SKM-1 treated with dmso at 0.1 percent for 144 hours (cell line): ENCODE results near the gene NDOR1.
"Not testable (repeated sequence)": the region's sequence is repeated elsewhere in the genome, so short reads cannot be mapped to it uniquely, and the experiment has no call there.

Experiments
- DNase-seq: peaks from one replicate; lab custom pipeline; 2025; ENCODE audit not compliant: unreplicated experiment; lab: John Stamatoyannopoulos, UW

NDOR1 gene

DNA sequence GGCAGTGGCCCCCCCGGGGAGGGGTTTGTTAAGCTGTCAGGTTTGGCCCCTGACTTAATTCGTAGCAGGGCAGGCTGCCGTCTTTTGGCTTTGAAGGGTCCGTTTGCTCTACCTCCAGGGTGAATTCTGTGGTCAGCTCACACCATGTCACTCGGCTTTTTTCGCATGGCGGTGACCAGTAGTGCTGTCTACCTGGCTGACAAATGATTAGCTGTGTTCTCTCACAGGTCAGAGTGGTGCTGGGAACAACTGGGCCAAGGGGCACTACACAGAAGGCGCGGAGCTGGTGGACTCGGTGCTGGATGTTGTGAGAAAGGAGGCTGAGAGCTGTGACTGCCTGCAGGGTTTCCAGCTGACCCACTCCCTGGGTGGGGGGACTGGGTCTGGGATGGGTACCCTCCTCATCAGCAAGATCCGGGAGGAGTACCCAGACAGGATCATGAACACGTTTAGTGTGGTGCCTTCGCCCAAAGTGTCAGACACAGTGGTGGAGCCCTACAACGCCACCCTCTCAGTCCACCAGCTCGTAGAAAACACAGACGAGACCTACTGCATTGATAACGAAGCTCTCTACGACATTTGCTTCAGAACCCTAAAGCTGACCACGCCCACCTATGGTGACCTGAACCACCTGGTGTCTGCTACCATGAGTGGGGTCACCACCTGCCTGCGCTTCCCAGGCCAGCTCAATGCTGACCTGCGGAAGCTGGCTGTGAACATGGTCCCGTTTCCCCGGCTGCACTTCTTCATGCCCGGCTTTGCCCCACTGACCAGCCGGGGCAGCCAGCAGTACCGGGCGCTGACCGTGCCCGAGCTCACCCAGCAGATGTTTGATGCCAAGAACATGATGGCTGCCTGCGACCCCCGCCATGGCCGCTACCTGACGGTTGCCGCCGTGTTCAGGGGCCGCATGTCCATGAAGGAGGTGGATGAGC is 37.0 kb downstream of the NDOR1 start:
- no peak for DNase-seq

DNA sequence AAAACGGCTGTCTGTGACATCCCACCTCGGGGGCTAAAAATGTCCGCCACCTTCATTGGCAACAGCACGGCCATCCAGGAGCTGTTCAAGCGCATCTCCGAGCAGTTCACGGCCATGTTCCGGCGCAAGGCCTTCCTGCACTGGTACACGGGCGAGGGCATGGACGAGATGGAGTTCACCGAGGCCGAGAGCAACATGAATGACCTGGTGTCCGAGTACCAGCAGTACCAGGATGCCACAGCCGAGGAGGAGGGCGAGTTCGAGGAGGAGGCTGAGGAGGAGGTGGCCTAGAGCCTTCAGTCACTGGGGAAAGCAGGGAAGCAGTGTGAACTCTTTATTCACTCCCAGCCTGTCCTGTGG is 37.7 kb downstream of the NDOR1 start:
- not testable (repeated sequence) for DNase-seq

DNA sequence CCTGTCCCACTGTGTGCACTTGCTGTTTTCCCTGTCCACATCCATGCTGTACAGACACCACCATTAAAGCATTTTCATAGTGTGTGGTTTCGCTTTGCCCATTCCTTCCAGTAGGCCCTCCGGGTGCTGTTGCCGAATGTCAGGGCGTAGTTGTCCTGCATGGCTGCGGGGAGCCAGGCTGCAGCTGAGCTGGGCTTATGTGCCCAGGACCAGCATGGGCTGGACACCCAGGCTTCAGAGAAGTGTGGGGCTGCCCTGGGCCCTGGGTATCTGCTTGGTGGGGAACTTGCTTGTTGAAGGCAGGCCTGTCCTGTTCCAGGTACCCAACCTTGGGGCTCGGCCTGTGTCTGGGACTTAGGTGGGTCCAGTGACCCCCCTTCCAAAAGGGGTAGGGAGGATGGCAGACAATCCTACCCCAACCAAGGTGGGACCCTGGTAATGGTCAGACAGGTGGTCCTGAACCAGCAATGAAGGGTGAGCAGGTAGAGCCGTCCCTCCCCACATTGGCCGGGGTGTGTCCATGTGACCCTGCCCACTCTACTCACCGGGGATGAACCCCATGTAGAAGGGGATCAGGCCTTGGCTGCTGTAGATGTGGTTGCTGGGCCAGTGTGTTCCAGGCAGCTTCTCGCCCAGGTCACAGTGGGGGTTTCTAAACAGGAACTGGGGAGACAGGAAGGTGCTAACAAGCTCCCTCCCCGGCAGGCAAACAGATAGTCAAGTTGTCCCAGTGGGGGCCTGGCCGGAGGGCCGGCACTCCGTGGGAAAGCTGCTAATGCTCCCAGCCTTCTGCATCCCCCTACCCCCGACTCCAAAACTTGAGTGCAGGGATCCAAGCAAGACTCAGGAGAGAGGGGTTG is 38.4 kb downstream of the NDOR1 start:
- no peak for DNase-seq

DNA sequence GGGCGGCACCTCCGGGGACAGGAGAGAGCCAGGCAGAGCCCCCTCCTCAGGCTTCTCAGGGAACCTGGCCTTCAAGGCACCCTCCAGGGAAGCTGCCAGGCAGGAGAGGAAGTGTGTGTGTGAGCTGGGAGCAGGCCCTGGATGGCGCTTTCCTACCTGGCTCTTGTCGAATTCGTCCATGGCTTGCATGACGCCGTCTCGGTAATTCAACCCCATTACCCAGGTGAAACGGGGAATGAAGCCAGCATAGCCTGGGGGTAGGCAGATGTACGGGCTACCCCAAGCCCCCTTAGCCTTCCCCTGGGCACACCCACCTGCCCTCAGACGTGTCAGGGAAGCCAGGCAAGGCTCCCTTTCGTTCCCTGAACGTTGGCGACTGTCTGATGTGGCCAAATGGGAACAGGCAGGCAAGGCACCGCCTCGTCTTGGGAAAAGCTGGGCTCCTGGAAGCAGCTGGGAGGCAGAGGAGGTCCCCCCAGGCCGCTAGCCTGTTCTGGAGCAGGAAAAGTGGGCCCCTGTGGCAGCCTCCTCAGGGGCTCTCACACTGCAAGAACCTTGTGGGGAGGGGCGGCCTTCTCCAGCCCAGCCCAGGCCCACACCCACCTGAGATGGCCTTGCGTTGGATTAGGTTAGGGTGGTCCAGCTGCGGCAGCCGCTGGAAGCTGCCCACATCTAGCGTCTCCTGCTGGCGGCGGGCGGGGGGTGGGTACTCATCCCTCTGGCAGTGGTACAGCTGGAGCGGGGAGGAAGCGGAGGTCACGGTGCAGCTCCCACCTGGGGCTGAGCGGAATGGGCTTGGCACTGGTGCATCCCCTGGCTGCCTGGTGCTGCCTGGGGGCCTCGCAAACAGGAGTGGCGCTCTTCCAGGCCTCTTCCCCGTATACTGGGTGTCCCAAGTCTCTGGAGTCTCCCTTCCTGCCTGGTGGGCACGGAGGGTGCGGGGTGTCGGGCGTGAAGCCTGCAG is 39.3 kb downstream of the NDOR1 start:
- no peak for DNase-seq

DNA sequence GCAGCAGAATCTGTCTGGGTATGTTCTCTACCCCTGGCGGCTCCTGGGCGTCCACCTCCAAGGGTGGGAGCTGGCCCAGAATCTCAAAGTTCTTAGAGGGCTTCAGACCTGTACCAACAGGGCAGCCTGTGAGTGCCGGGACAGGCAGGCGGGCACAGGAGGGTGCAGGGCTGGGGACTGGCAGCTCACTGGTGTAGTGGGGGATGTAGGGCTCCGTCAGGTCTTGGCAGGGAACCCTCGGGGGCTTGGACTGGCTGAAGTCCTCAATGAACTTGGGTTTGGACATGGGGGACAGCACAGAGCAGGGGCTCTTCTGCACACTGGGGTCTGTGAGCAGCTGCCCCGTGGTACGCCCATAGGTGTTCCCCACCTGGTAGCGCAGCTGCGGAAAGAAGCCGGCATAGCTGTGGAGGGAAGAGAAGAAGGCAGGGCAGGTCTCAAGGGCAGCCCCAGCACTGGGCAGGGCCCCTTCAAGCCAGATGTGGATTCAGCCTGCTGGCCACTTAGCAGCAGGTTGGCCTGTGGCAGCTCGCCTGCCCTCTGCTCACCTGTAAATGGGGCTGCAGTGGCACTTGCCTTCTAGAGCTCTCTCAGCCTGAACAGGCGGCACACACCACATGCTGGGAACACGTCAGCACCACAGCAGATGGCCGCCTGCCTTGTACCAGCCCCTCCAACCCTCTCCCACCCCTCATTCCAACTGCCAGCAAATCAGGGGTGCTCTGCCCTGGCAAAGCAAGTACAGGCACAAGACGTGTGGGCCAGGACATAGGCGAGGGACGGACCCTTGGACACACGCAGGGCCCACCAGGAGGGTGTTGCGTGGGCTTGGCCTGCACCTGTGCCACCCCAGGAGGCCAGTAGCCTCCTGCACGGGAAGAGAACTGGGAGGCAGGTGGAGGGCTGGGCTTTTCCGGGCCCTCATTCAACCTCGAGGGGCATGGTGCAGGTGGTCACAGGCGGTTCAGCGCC is 40.2 kb downstream of the NDOR1 start:
- no peak for DNase-seq

DNA sequence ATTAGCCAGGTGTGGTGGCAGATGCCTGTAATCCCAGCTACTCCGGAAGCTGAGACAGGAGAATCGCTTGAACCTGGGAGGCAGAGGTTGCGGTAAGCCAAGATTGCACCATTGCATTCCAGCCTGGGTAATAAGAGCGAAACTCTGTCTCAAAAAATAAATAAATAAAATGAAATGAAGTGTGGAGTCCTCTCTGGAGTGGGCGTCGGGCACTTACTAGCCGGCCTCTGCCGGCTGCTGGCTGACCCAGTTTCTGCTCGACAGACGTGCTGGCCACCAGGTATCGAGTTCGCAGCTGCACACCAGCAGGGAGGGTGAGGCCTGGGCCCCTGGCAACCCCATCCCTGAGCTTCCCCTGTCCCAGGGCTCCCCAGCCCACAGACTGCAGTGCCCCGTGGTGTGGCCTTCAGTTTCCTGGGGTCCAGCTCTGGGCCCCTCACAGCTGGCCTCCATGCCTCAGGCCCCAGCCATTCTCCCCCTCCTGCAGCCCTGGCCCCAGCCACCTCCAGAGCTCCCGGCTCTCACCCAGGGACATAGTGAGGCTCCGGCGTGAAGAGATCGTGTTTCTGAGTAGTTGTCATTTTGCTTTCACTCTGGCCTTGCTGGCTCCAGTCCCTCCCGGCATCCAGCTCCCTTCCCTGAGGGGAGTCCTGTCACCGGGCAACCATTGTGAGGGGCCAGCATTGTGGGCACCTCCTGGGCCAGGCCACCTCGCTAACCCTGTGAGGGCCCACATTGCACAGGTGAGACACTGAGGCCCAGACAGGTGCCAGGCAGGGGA is 41.8 kb downstream of the NDOR1 start:
- no peak for DNase-seq

DNA sequence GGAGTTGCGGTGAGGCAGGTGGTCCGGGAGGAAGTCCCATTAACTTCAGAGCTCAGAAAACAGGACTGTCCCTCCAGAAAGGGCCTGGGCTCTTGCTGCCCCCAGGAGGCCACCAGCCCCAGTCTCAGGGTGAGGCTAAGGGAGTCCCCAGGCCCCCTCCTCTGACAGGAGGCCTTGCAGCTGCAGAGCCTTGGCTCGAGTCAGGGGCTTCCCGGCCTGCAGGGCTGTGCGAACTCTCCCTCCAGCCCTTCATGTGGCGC is 42.3 kb downstream of the NDOR1 start:
- DNase-seq, result no peak

DNA sequence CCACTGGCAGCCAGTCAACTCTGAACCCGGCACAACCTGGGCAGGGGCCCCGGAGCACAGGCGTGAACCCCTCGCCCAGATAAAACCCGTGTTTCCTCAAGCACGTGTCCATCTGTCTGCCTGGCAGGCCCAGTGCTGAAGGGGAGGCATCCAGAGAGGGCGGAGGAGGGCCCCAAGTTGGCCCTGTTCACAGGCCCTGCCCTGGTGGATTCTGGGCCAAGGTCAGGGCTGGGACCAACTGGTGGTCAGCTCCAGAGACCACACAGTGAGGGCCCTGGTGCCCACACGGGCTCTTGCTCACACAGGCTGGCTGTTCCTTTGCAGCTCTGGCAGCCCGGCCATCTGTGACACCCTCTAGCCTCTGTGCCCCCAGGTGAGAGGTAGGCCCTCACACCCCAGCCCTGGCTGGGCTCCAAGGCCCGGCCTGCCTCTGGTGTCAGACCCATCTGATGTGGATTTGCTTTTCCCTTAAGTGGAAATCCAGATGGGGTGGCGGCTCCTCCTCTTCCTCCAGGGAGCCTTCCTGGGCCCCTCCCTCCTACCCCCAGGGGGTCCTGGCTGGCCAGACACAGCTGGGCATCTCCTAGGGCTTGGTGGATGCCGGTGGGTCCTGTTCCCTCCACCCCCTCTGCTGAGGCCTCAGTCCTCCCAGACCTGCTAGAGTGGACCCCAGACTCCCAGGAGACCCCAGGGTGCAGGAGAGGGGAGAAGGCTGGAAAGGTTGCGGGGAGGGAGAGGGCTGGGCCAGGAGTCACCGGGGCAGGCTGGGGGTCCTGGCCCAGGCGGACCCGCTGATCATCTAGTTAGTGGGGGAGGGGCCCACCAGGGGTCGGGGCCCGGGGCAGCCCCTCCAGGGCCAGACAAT is 45.1 kb downstream of the NDOR1 start:
- no peak for DNase-seq

DNA sequence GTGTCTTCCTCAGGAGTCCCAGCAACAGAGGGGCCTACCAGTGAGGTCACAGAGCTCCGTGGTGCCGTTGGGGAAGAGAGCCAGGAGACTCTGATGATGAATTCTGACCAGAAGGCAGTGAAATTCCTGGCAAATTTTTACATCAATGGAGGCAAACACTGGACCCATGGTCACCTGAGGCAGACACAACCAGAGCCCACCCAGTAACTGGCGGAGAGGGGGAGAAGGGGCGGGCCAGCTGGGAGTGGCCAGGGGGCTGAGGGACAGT is 45.6 kb downstream of the NDOR1 start, which contains the start of gene STPG3:
Gene STPG3 (plus strand): TSS at position 93 of the 268 bp plus-strand sequence. CDS start 1 bp downstream, at position 94.
- DNase-seq, result no peak

DNA sequence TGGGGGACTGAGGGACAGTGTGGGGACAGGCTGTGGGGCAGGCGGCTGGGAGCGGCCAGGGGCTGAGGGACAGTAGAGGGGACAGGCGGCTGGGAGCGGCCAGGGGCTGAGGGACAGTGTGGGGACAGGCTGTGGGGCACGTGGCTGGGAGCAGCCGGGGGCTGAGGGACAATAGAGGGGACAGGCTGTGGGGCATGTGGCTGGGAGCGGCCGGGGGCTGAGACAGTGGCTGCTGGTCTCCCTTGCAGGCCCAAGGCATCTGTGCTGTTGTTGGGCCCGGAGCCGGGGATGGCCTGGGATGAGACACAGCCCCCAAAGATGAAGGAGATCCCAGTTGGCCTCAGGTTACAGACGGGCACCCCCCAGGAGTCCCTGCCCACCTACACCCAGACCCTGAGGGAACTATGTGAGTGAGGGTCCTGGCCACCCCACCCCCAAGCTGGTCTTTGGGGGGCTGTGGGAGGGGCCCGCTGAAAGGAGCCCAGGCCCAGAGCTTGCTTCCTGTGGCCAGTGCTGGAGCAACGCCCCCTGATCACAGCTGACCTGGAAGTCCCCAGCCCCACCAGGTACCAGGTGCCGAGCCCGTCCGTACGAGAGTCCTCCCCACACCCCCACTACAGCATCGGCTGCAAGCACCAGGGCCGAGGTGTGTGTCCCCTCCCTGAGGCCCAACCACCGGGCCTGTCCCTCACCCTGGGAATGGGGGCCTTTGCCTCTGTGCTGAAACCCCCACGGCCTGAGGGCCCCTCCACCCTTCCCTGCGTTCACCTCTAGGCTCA is 46.2 kb downstream of the NDOR1 start:
- DNase-seq, result no peak

DNA sequence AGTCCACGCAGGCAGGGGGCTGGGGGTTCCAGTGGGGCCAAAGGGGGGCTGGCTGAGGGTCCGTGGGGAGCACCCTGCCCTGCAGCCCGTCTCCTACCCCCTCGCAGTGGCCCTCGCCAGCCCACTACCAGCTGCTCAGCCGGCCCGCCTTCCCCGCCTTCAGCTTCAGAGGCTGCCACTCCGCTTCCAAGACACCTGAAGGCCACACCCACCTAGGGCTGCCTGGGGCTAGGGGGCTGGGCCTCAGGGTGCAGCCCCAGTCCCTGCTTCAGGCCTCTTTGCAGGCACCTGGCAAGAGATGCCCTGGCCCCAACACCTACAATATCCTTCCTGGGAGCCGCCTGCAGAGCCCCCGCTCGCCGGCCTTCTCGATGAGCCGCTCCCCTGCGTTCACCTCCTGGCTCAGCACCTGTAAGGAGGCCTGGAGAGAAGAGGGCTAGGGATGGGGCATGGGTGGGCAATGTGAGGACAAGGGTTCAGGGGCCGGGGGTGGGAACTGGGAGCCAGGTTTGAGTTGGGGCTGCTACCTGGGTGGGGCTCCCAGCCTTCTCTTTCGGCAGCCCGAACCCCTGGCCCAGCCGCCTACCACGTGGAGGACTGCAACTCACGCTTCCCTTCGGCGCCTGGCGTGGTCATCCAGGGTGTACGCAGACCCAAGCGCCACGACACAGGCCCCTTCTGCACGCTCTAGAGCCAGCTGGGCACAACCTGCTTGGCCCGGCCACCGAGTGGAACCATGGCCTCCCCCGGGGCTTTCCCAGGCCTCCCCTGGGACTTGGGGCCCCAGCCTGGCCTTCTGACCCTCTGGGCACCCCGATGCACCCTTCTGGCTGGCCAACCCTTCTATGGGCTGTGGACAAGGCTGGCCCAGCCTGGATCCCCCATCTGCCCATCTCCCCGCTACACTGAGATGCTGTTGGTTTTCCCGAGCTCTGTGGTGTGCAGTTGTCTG is 47.3 kb downstream of the NDOR1 start:
- no peak for DNase-seq

DNA sequence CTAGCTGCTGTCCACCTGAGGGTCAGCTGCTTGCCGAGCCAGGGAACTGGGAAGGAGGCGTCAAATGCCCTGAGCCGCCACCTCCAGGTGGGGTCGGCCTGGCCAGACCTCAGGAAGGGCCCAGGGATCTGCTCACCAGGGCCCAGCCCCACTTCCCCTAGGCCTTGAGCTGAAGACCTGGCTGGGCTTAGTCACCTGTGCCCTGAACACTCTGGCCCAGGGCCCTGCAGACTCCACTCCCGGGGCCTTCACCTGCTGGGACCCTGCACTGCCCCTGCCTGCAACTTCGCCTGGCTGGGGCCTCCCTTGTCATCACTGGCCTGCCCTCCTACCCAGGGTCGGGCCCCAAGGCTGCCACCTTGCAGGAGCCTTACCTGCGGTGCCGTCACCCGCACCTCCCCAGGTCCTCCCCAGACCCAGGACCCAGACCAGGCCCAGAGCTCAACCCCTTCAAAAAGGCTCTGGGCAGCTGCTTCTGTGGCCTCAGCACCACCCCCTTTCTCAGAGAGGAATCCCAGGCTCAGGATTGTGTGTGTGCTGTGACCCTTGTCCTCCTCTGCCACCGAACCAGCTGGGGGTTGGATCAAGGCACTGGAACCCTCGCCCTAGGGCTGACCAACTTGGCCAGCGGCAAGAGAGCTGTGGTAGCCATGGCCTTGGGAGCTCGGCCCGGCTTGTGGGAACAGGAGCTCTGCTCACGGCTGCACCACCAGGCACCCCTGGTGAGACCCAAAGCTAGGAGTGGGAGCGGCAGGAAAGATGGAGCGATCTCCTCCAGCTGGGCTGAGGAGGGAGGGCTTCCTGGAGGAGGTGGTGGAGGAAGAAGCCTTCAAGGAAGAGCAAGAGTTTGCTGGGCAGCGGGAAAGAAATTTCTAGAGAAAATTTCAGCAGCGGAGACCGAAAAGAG is 48.5 kb downstream of the NDOR1 start:
- DNase-seq, result no peak

DNA sequence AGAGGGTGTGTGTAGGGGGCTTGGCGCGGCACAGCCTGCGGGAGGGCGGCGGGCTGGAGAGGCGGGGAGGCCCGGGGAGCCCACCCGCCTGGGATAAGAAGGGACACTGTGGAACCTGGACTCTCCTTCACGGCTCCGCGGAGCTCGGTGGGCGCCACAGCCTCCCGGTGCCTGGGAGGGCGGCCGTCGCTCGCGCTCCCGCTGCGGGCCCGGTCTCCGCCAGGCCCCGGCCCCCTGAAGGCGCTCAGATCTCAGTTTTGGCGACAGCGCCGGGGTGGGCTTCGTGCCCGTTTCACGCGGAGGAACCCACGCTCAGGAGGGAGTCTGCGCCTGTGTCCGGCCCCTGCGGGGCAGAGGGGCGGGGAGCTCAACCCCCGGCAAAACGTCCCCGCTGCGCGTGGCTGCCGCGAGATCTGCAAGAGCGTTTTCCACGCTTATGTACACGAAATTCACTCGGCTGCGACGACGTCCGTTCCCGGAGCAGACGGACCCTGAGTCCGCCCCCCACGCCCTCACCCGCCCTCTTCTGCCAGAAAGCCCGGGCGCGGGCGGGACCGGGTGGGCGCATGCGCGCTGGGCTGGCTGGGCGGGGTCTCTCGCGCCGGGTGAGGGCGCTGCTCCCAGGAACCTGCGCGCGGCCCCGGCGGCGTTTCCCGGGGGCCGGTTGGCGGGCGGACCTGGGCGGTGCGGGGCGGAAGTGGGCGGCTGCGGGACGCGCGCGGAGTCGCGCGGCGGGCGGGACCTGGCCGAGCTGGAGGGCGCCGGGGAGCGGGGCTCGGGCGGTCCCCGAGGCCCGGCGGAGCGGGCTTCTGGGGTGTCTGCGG is 49.3 kb downstream of the NDOR1 start, which contains the start of gene NELFB:
Gene NELFB (plus strand): TSS at position 704 of the 824 bp plus-strand sequence.
- DNase-seq, result peak; percentile 80

DNA sequence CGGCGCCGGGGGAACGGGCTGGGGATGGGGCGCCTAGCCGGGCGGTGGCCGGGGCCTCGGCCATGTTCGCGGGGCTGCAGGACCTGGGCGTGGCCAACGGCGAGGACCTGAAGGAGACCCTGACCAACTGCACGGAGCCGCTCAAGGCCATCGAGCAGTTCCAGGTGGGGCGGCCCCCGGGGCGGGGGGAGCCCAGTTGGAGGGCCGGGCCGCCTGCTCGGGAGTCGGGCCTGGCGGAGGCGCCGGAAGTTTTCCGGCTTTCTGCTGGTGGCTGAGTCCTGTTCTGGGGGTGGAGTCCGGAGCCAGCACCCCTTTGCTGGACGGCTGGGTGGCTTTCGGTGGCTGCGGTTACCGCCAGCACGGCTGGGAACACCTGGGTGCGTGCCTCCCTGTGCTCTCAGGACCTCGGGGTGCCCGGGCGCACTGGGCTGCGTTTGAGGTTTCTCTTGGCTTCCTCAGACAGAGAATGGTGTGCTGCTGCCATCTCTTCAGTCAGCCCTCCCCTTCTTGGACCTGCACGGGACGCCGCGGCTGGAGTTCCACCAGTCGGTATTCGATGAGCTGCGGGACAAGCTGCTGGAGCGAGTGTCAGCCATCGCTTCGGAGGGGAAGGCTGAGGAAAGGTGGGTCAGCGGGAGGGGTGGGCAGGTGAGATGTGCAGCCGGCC is 50.1 kb downstream of the NDOR1 start:
- DNase-seq, result no peak
